Measurements from ENCODE around the gene MYH13.
"Not testable (repeated sequence)": the region's sequence is repeated elsewhere in the genome, so short reads cannot be mapped to it uniquely, and the experiment has no call there.

Gene MYH13

GRCh38 chr17:10295728-10296343 is 77.0 kb downstream of the MYH13 start:
- peak; percentile 61 for DNase-seq

GRCh38 chr17:10294180-10294579 is 78.6 kb downstream of the MYH13 start:
- DNase-seq = no peak

GRCh38 chr17:10292057-10292937 is 80.5 kb downstream of the MYH13 start:
- DNase-seq = peak; percentile 57

GRCh38 chr17:10291576-10291975 is 81.2 kb downstream of the MYH13 start:
- DNase-seq = not testable (repeated sequence)

GRCh38 chr17:10290041-10290440 is 82.8 kb downstream of the MYH13 start:
- no peak for DNase-seq

- no peak for DNase-seq
Observed at GRCh38 chr17:10286324-10286723, 86.5 kb downstream of the MYH13 start.

GRCh38 chr17:10285896-10286295 is 86.9 kb downstream of the MYH13 start:
- DNase-seq = no peak

GRCh38 chr17:10280068-10280467 is 92.7 kb downstream of the MYH13 start:
- no peak for DNase-seq

GRCh38 chr17:10278218-10278617 is 94.6 kb downstream of the MYH13 start:
- DNase-seq = no peak

- no peak for DNase-seq
Observed at GRCh38 chr17:10276436-10276835, 96.4 kb downstream of the MYH13 start.

GRCh38 chr17:10275418-10275817 is 97.4 kb downstream of the MYH13 start:
- no peak for DNase-seq

- DNase-seq = peak; percentile 60
Observed at GRCh38 chr17:10271106-10271562, 101.7 kb downstream of the MYH13 start.

GRCh38 chr17:10270258-10270657 is 102.5 kb downstream of the MYH13 start:
- peak; percentile 92 for DNase-seq

GRCh38 chr17:10268005-10268404 is 104.8 kb downstream of the MYH13 start:
- DNase-seq = no peak

- DNase-seq = peak; percentile 53
Observed at GRCh38 chr17:10266296-10266876, 106.4 kb downstream of the MYH13 start.

- DNase-seq = no peak
Observed at GRCh38 chr17:10265100-10265810, 107.6 kb downstream of the MYH13 start.

GRCh38 chr17:10264051-10264450 is 108.8 kb downstream of the MYH13 start:
- peak; percentile 38 for DNase-seq

GRCh38 chr17:10262451-10262850 is 110.4 kb downstream of the MYH13 start:
- no peak for DNase-seq

- DNase-seq = no peak
Observed at GRCh38 chr17:10261098-10261497, 111.7 kb downstream of the MYH13 start.

- DNase-seq = peak; percentile 58
Observed at GRCh38 chr17:10251212-10251948, 121.4 kb downstream of the MYH13 start.
